GM21390 (cell line): ENCODE results near the gene KCNN2.

Source experiments
- ATAC-seq: cut with Tn5 transposase; IDR thresholded peaks from one replicate; pipeline ENCODE4 v1.9.1; 2021; ENCODE audit not compliant: unreplicated experiment

The KCNN2 gene

DNA sequence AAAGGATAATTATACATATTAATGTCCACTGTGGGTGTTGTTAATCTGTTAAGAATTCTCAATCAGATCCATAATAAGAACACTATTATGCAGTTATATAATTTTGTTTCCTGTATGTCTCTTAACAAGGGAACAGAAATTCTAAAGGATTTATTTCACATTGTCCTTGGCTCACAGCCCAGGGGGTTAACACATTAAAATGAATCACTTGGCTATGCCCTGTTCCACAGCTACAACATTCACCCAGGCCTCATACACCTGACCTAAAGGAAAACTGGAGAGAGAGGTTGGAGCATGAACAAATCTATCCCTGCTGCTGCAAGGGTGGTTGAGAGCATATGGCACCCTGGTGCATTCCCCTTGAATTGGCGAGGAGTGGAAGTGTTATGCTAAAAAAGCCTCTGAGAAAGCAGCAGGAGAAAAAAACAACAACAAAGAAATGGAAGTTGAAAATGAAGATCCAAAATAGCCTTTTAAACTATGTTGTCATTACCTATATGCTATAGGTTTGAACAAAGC lies 116.0 kb downstream of the KCNN2 start:
- no peak for ATAC-seq

- no peak for ATAC-seq
Measured at GRCh38 chr5:114500756-114501155, 138.9 kb downstream of the KCNN2 start.

- no peak for ATAC-seq
Measured at GRCh38 chr5:114504560-114504959, 142.7 kb downstream of the KCNN2 start.

GRCh38 chr5:114524221-114524620 lies 162.4 kb downstream of the KCNN2 start:
- ATAC-seq, result no peak

- ATAC-seq, result no peak
Measured at GRCh38 chr5:114544561-114544960, 182.7 kb downstream of the KCNN2 start.
